K562 (cell line): ENCODE measurements around the gene HNRNPU. TPM values are rescaled to one million over a fixed set of nuclear protein-coding genes. Genes with fewer than 3 reads are reported as not detected.
A peak's percentile ranks its signal among the peaks of the same experiment; 100 is the strongest.

Experiments
- CBFB ChIP-seq: sonication (generic); formaldehyde crosslinking; IDR thresholded peaks from 2 replicates; pipeline ENCODE4 v1.4.0; 2020; ENCODE audit warnings: mild to moderate bottlenecking, missing genetic modification reagents
- COPS2 ChIP-seq: fragments of 450-650 bp; conservative IDR thresholded peaks from 2 replicates; pipeline ENCODE4 v1.6.1; 2016; ENCODE audit warnings: mild to moderate bottlenecking, moderate library complexity
- CSDE1 ChIP-seq, 2 experiments: fragments of 450-650 bp; IDR thresholded peaks; 2 replicates each; pipeline ENCODE4 v1.6.1; 2016; ENCODE audit warnings: mild to moderate bottlenecking in 1 of 2
- CTBP1 ChIP-seq: fragments of 450-650 bp; IDR thresholded peaks from 2 replicates; pipeline ENCODE4 v1.6.1; 2016; ENCODE audit warnings: borderline replicate concordance
- EGR1 ChIP-seq: fragments of 450-650 bp; conservative IDR thresholded peaks from 2 replicates; pipeline ENCODE4 v1.6.1; 2017; ENCODE audit warnings: mild to moderate bottlenecking
- FOXJ2 ChIP-seq: fragments of 200-800 bp; sonication (Bioruptor generic); IDR thresholded peaks from 2 replicates; pipeline ENCODE4 v1.6.1; 2016; ENCODE audit warnings: missing genetic modification characterization, missing compliant biosample characterization
- GABPB2 ChIP-seq: fragments of 250-450 bp; sonication (Bioruptor Pico); conservative IDR thresholded peaks from 2 replicates; pipeline ENCODE4 v1.5.1; 2021; ENCODE audit warnings: mild to moderate bottlenecking
- GTF2F1 ChIP-seq: IDR thresholded peaks from 2 replicates; pipeline ENCODE4 v1.6.1; 2011; ENCODE audit warnings: low read depth, low read length, improper control_type of control experiment
- NCOR1 ChIP-seq: fragments of 450-650 bp; IDR thresholded peaks from 2 replicates; pipeline ENCODE4 v1.6.1; 2016; ENCODE audit warnings: mild to moderate bottlenecking, moderate library complexity
- NR2C1 ChIP-seq, 2 experiments: fragments of 450-650 bp; IDR thresholded peaks; 2 replicates each; pipeline ENCODE4 v1.6.1; 2017; ENCODE audit warnings: mild to moderate bottlenecking in 2 of 2, antibody characterized with exemption in 1 of 2, inconsistent platforms in 1 of 2, missing compliant biosample characterization in 1 of 2, missing genetic modification characterization in 1 of 2
- PHF20 ChIP-seq: fragments of 450-650 bp; IDR thresholded peaks from 2 replicates; pipeline ENCODE4 v1.6.1; 2018; ENCODE audit not compliant: partially characterized antibody
- POLR2B ChIP-seq: fragments of 450-650 bp; IDR thresholded peaks from 2 replicates; pipeline ENCODE4 v1.6.1; 2018; ENCODE audit warnings: low read depth; ENCODE audit not compliant: partially characterized antibody
- PTBP1 ChIP-seq: fragments of 200-400 bp; formaldehyde crosslinking; IDR thresholded peaks from 2 replicates; pipeline ENCODE4 v1.6.1; 2017; ENCODE audit warnings: low read depth, low read length
- RFX7 ChIP-seq: fragments of 250-450 bp; sonication (Bioruptor Pico); IDR thresholded peaks from 2 replicates; pipeline ENCODE4 v1.5.1; 2021; ENCODE audit warnings: mild to moderate bottlenecking
- SIN3A ChIP-seq, 2 experiments: fragments of 150-350 bp in 1 of 2; IDR thresholded peaks; 2 replicates each; pipeline ENCODE4 v1.6.1; 2011 to 2016; ENCODE audit warnings: borderline replicate concordance in 2 of 2, low read depth in 2 of 2, low read length in 2 of 2, mild to moderate bottlenecking in 2 of 2, moderate library complexity in 2 of 2; ENCODE audit not compliant: control insufficient read depth in 1 of 2
- SMAD1 ChIP-seq: fragments of 150-350 bp; IDR thresholded peaks from 2 replicates; pipeline ENCODE4 v1.6.1; 2014; ENCODE audit warnings: low read length, low read depth; ENCODE audit not compliant: partially characterized antibody
- SNIP1 ChIP-seq: fragments of 450-650 bp; IDR thresholded peaks from 2 replicates; pipeline ENCODE4 v1.7.1; 2017; ENCODE audit warnings: low read depth, mild to moderate bottlenecking
- TAF1 ChIP-seq: IDR thresholded peaks from 2 replicates; pipeline ENCODE4 v1.6.1; 2011; ENCODE audit warnings: mild to moderate bottlenecking, low read length, moderate library complexity; ENCODE audit not compliant: insufficient read depth, control insufficient read depth, severe bottlenecking; ENCODE audit errors: extremely low read depth
- ZNF668 ChIP-seq: fragments of 250-450 bp; sonication (Bioruptor Pico); IDR thresholded peaks from 2 replicates; pipeline ENCODE4 v1.8.0; 2022; ENCODE audit warnings: mild to moderate bottlenecking, inconsistent platforms
- ZSCAN32 ChIP-seq: fragments of 450-650 bp; formaldehyde crosslinking; IDR thresholded peaks from 2 replicates; pipeline ENCODE4 v1.4.0; 2020; ENCODE audit warnings: mild to moderate bottlenecking, moderate library complexity
- polyA plus RNA-seq, 8 experiments: library from polyadenylated mRNA; depleted of rRNA in 4 of 8; stranded (reverse) in 5 of 8; unstranded in 3 of 8; fragments of >200 nt; fragmentation: Nextera tagmentation in 2 of 8; fragmentation: Illumina TruSeq in 1 of 8; extraction: Ambion mirVana in 2 of 8; extraction: Trizol in 1 of 8; gene quantifications; 2 replicates each; pipeline versions ENCODE4 v1.2.1 to v1.2.3, GENCODE V29; 2011 to 2014; ENCODE audit warnings: inconsistent platforms in 1 of 8, missing spikeins in 1 of 8
- total RNA-seq, 7 experiments: library from RNA; depleted of rRNA in 6 of 7; stranded (reverse); fragments of >200 nt in 6 of 7; fragmentation: Illumina TruSeq in 2 of 7; extraction: Trizol in 2 of 7; gene quantifications; 2 replicates each; pipeline versions ENCODE4 v1.2.1 to v1.2.3, GENCODE V29; 2011 to 2021; ENCODE audit warnings: low replicate concordance in 1 of 7
- TF ChIP-seq, protein P1 (sequence below), 2 experiments: fragments of 450-650 bp; conservative IDR thresholded peaks; 2 replicates each; pipeline ENCODE4 v1.6.1; 2017; ENCODE audit warnings: mild to moderate bottlenecking in 2 of 2, moderate library complexity in 2 of 2
- TF ChIP-seq, protein P2 (sequence below): sonication (generic); formaldehyde crosslinking; IDR thresholded peaks from 2 replicates; pipeline ENCODE4 v1.8.0; 2022; ENCODE audit warnings: missing genetic modification reagents, mild to moderate bottlenecking, borderline replicate concordance

HNRNPU gene
- total and polyA plus RNA-seq, 9 of the 15 experiments (the other 6 are each of a cell fraction or from before 2014, with no cell fraction given): 159 to 777 (median 577) TPM

DNA sequence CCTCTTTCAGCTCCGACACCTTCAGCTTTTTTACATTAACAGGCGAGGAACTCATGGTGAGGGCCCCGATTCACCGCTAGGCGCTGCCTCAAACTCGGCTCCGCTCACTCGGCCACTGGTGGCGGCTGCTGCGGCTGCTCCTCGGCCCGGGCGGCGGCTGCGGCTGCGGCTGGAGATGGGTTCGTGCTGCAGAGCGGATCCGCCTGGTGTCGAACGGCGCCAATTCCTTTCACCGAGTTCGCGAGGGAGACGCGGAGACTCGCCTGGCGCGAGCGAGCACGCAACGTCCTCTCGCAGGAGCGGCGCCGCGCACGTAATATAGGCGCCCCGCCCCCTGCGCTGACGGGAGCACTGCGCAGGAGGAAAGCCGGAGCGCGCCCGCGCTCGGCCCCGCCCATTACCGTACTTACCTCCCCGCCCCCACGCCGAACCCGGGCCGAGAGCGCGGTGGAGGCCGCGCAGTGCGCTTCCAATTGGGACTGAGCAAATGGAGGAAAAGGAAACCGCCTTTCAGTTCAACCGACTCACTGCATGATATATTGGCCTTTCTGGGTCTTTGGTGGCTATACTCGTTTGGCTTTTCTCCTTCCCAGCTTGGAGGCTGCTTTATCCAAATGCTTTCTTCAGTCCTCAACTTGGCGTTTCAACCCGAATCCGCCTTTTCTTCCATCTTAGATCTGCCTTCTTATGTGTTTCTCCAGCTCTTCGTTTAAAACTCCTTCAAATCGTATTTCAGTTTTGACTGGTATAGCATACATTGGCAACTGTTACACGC, at the start of gene HNRNPU (continued):
- TF ChIP-seq, protein P1, sequence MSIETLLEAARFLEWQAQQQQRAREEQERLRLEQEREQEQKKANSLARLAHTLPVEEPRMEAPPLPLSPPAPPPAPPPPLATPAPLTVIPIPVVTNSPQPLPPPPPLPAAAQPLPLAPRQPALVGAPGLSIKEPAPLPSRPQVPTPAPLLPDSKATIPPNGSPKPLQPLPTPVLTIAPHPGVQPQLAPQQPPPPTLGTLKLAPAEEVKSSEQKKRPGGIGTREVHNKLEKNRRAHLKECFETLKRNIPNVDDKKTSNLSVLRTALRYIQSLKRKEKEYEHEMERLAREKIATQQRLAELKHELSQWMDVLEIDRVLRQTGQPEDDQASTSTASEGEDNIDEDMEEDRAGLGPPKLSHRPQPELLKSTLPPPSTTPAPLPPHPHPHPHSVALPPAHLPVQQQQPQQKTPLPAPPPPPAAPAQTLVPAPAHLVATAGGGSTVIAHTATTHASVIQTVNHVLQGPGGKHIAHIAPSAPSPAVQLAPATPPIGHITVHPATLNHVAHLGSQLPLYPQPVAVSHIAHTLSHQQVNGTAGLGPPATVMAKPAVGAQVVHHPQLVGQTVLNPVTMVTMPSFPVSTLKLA (conservative IDR thresholded peaks at IDR 0.05): peak; percentile 55 to 68; a peak in 3 of 4 replicates
- TF ChIP-seq ZSCAN32 (CRISPR knock-in tag) (peak; percentile 46), SIN3A (IDR thresholded peaks at IDR 0.05; ENCODE audit: borderline replicate concordance in 2 of 2, control insufficient read depth in 1 of 2, low read depth in 2 of 2, low read length in 2 of 2) (peak; percentile 45 to 57; a peak in 3 of 4 replicates), SNIP1 (peak; percentile 55; the same call in 1 of the 2 replicates), COPS2 (no peak), PTBP1 (no peak), GTF2F1 (peak; percentile 84), POLR2B (peak; percentile 92), GABPB2 (CRISPR knock-in tag) (peak; percentile 67; the same call in 1 of the 2 replicates), NR2C1 (IDR thresholded peaks at IDR 0.05) (no peak), NR2C1 (tag; IDR thresholded peaks at IDR 0.05) (peak; percentile 41; the same call in 1 of the 2 replicates), CBFB (CRISPR knock-in tag) (peak; percentile 20; the same call in 1 of the 2 replicates), PHF20 (peak; percentile 50), TAF1 (peak; percentile 98), NCOR1 (peak; percentile 46), SMAD1 (peak; percentile 40), EGR1 (peak; percentile 91), FOXJ2 (peak; percentile 41; the same call in 1 of the 2 replicates), CTBP1 (peak; percentile 91), CSDE1 (IDR thresholded peaks at IDR 0.05) (peak in 1 of 2 experiments; percentile 23; a peak in 1 of 4 replicates), RFX7 (CRISPR knock-in tag) (peak; percentile 40), ZNF668 (CRISPR knock-in tag) (no peak)
- TF ChIP-seq, protein P2, sequence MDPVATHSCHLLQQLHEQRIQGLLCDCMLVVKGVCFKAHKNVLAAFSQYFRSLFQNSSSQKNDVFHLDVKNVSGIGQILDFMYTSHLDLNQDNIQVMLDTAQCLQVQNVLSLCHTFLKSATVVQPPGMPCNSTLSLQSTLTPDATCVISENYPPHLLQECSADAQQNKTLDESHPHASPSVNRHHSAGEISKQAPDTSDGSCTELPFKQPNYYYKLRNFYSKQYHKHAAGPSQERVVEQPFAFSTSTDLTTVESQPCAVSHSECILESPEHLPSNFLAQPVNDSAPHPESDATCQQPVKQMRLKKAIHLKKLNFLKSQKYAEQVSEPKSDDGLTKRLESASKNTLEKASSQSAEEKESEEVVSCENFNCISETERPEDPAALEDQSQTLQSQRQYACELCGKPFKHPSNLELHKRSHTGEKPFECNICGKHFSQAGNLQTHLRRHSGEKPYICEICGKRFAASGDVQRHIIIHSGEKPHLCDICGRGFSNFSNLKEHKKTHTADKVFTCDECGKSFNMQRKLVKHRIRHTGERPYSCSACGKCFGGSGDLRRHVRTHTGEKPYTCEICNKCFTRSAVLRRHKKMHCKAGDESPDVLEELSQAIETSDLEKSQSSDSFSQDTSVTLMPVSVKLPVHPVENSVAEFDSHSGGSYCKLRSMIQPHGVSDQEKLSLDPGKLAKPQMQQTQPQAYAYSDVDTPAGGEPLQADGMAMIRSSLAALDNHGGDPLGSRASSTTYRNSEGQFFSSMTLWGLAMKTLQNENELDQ (CRISPR knock-in tag): 0 out of 2 replicates have a peak, but pooled peaks have one; percentile 14
